Bone marrow (tissue), 2 donors: Measurements from ENCODE around the gene EVC2.

Source experiments
- DNase-seq, 2 donors: peaks; one replicate each; lab custom pipeline; 2025; lab: John Stamatoyannopoulos, UW

Gene EVC2

GRCh38 chr4:5562476-5562875, 145.9 kb downstream of the EVC2 start:
- no peak for DNase-seq

GRCh38 chr4:5561286-5561685, 147.1 kb downstream of the EVC2 start:
- DNase-seq = no peak

- no peak for DNase-seq
Observed at GRCh38 chr4:5558502-5558901, 149.9 kb downstream of the EVC2 start.

- no peak for DNase-seq
Observed at GRCh38 chr4:5554376-5554775, 154.0 kb downstream of the EVC2 start.

GRCh38 chr4:5553801-5554200, 154.6 kb downstream of the EVC2 start:
- no peak for DNase-seq

- no peak for DNase-seq
Observed at GRCh38 chr4:5552451-5552850, 155.9 kb downstream of the EVC2 start.

- no peak for DNase-seq
Observed at GRCh38 chr4:5547651-5548249, 160.6 kb downstream of the EVC2 start.

- no peak for DNase-seq
Observed at GRCh38 chr4:5545271-5545670, 163.1 kb downstream of the EVC2 start.

GRCh38 chr4:5544762-5545161, 163.6 kb downstream of the EVC2 start:
- DNase-seq = no peak

GRCh38 chr4:5543681-5544080, 164.7 kb downstream of the EVC2 start:
- DNase-seq = no peak

- no peak for DNase-seq
Observed at GRCh38 chr4:5541169-5541568, 167.2 kb downstream of the EVC2 start.

- no peak for DNase-seq
Observed at GRCh38 chr4:5539584-5539983, 168.8 kb downstream of the EVC2 start.

GRCh38 chr4:5532100-5532499, 176.3 kb downstream of the EVC2 start:
- no peak for DNase-seq

- DNase-seq = no peak
Observed at GRCh38 chr4:5528031-5528436, 180.3 kb downstream of the EVC2 start.

GRCh38 chr4:5527211-5527610, 181.1 kb downstream of the EVC2 start:
- no peak for DNase-seq

- no peak for DNase-seq
Observed at GRCh38 chr4:5526080-5526846, 182.1 kb downstream of the EVC2 start.

GRCh38 chr4:5524446-5525299, 183.7 kb downstream of the EVC2 start:
- no peak for DNase-seq

GRCh38 chr4:5517372-5517771, 191.0 kb downstream of the EVC2 start:
- DNase-seq = no peak

- no peak for DNase-seq
Observed at GRCh38 chr4:5515646-5516045, 192.7 kb downstream of the EVC2 start.
